Large intestine (tissue), 3 donors: Measurements from ENCODE around the gene KLHL28. TPM values are rescaled to one million over a fixed set of nuclear protein-coding genes. Genes with fewer than 3 reads are reported as not detected.

Source experiments
- DNase-seq, 2 donors: peaks; one replicate each; pipeline versions ENCODE4 v3.0.0 to v3.0.0-alpha.2; 2013
- H3K27ac ChIP-seq: one replicate; pipeline ENCODE4 v1.5.1; 2013; ENCODE audit warnings: low read length
- H3K27me3 ChIP-seq: 2 replicates; pipeline ENCODE4 v1.6.1; 2013; ENCODE audit warnings: low read length; ENCODE audit not compliant: control insufficient read depth, insufficient read depth
- H3K36me3 ChIP-seq: 2 replicates; pipeline ENCODE4 v1.6.1; 2013; ENCODE audit warnings: low read length; ENCODE audit not compliant: control insufficient read depth, insufficient read depth
- H3K4me1 ChIP-seq: one replicate; pipeline ENCODE4 v1.6.1; 2013; ENCODE audit warnings: low read length; ENCODE audit not compliant: control insufficient read depth, insufficient read depth
- H3K4me3 ChIP-seq: one replicate; pipeline ENCODE4 v1.5.1; 2013; ENCODE audit warnings: low read length
- H3K9me3 ChIP-seq: one replicate; pipeline ENCODE4 v1.6.1; 2013; ENCODE audit warnings: mild to moderate bottlenecking, low read depth, low read length, moderate library complexity; ENCODE audit not compliant: control insufficient read depth
- WGBS: methylation state at CpG from one replicate; pipeline ENCODE4 v1.1.5; 2013; ENCODE audit warnings: low lambda C conversion rate; ENCODE audit not compliant: insufficient coverage; 5-methylcytosine and 5-hydroxymethylcytosine counted together
- polyA plus RNA-seq: library from polyadenylated mRNA; unstranded; fragments of 120-200 nt; gene quantifications from one replicate; pipeline ENCODE4 v1.2.1, GENCODE V29; 2013

Gene KLHL28
- polyA plus RNA-seq, 1 donor, result 15.1 TPM

GRCh38 chr14:44886860-44887595 is 74.7 kb downstream of the KLHL28 start:
- Histone ChIP-seq H3K36me3 (no peaks in the 10 kb centered on the region), H3K27ac (no peak overlapping the region), H3K4me1 (peaks cover 6% of the 10 kb centered on the region), H3K4me3 (no peak overlapping the region), H3K9me3 (peaks cover 10% of the 10 kb centered on the region), H3K27me3 (no peaks in the 10 kb centered on the region)
- DNase-seq, result no peak
- WGBS, result no CpG with 5 or more reads among the region's 35 CpGs

- no peak overlapping the region for H3K4me3 ChIP-seq
- H3K27ac ChIP-seq, result no peak overlapping the region
- peaks cover 4% of the 10 kb centered on the region for H3K9me3 ChIP-seq
- H3K4me1 ChIP-seq, result no peaks in the 10 kb centered on the region
- no CpG with 5 or more reads among the region's 2 CpGs for WGBS
- no peak for DNase-seq
- H3K27me3 ChIP-seq, result no peaks in the 10 kb centered on the region
- H3K36me3 ChIP-seq, result no peaks in the 10 kb centered on the region
These were observed 81.0 kb downstream of the KLHL28 start for GRCh38 chr14:44880791-44881190.

Other genes starting within 250 kb of the KLHL28 start
- gene TOGARAM1, start 243 bp upstream of the KLHL28 start, polyA plus RNA-seq, result 20.3 TPM
- gene PRPF39, start 122.2 kb upstream of the KLHL28 start, polyA plus RNA-seq, result 69.0 TPM
- 92.4 TPM for gene FKBP3, start 172.5 kb upstream of the KLHL28 start, polyA plus RNA-seq
- 3.7 TPM for gene FANCM, start 174.0 kb upstream of the KLHL28 start, polyA plus RNA-seq